ENCODE data around the gene UBE4A. TPM values are rescaled to one million over a fixed set of nuclear protein-coding genes. Genes with fewer than 3 reads are reported as not detected.
A peak's percentile ranks its signal among the peaks of the same experiment; 100 is the strongest.

The UBE4A gene
- total RNA-seq, 1 donor from 2014 or later = 44.1 TPM

GRCh38 chr11:118436639-118437207 is 77.3 kb downstream of the UBE4A start:
- H3K27ac Mint-ChIP-seq = peak overlapping the region; percentile 89
- no peaks in the 10 kb centered on the region for H3K9me3 Mint-ChIP-seq
- peaks cover 6% of the 10 kb centered on the region for H3K27me3 Mint-ChIP-seq (ENCODE audit: low read depth)
- peaks cover 45% of the 10 kb centered on the region for H3K4me1 Mint-ChIP-seq (ENCODE audit: low read depth)
- intact Hi-C loops (cut with micrococcal nuclease) = loop anchor here (2.0 to 5.0 kb wide), 4 partner anchors 22 to 450 kb away; partner anchors contain the start of genes ARCN1, CD3D, CD3G and IL10RA
- peaks cover 20% of the 10 kb centered on the region for H3K36me3 Mint-ChIP-seq (ENCODE audit: low read depth)
- DNase-seq (ENCODE audit: low spot score) = no peak
- H3K4me3 Mint-ChIP-seq (ENCODE audit: low read depth) = peak overlapping the region; percentile 93

GRCh38 chr11:118437208-118438125 is 78.1 kb downstream of the UBE4A start:
- Mint-ChIP-seq H3K36me3 (ENCODE audit: low read depth) (peaks cover 26% of the 10 kb centered on the region), H3K27ac (peak overlapping the region; percentile 89), H3K4me1 (ENCODE audit: low read depth) (peaks cover 53% of the 10 kb centered on the region), H3K4me3 (ENCODE audit: low read depth) (peak overlapping the region; percentile 93), H3K9me3 (no peaks in the 10 kb centered on the region), H3K27me3 (ENCODE audit: low read depth) (no peaks in the 10 kb centered on the region)
- intact Hi-C loops (cut with micrococcal nuclease) = loop anchor here (1.0 to 5.0 kb wide), 5 partner anchors 11 to 451 kb away; partner anchors contain the start of genes ARCN1, CD3D, CD3G and IL10RA
- DNase-seq (ENCODE audit: low spot score) = peak; percentile 33

GRCh38 chr11:118438314-118438931 is 79.0 kb downstream of the UBE4A start:
- H3K9me3 Mint-ChIP-seq = no peaks in the 10 kb centered on the region

GRCh38 chr11:118439646-118440045 is 80.2 kb downstream of the UBE4A start:
- DNase-seq (ENCODE audit: low spot score) = no peak
- Mint-ChIP-seq H3K4me1 (ENCODE audit: low read depth) (peaks cover 69% of the 10 kb centered on the region), H3K27me3 (ENCODE audit: low read depth) (no peaks in the 10 kb centered on the region), H3K36me3 (ENCODE audit: low read depth) (peaks cover 34% of the 10 kb centered on the region), H3K4me3 (ENCODE audit: low read depth) (peak overlapping the region; percentile 22), H3K9me3 (no peaks in the 10 kb centered on the region), H3K27ac (peak overlapping the region; percentile 9)
- intact Hi-C loops (cut with micrococcal nuclease) = loop anchor here (5.0 kb wide), 3 partner anchors 97 to 197 kb away; partner anchors contain the start of genes ARCN1, CD3D and CD3G

More at GRCh38 chr11:118438314-118438931, 79.0 kb downstream of the UBE4A start:
- intact Hi-C loops (cut with micrococcal nuclease) = loop anchor here (1.0 to 5.0 kb wide), 3 partner anchors 10 to 134 kb away; partner anchors contain the start of genes ARCN1, CD3D and CD3G
- Mint-ChIP-seq H3K27ac (peak overlapping the region; percentile 89), H3K36me3 (ENCODE audit: low read depth) (peaks cover 26% of the 10 kb centered on the region), H3K4me1 (ENCODE audit: low read depth) (peaks cover 62% of the 10 kb centered on the region), H3K4me3 (ENCODE audit: low read depth) (peak overlapping the region; percentile 93), H3K27me3 (ENCODE audit: low read depth) (no peaks in the 10 kb centered on the region)
- peak; percentile 52 for DNase-seq (ENCODE audit: low spot score)

GRCh38 chr11:118441770-118442275 is 82.4 kb downstream of the UBE4A start:
- intact Hi-C loops (cut with micrococcal nuclease) = loop anchor here (2.0 to 5.0 kb wide), 2 partner anchors 41 to 200 kb away; partner anchors contain the start of gene ATP5MG
- Mint-ChIP-seq H3K27ac (peak overlapping the region; percentile 21), H3K4me3 (ENCODE audit: low read depth) (peak overlapping the region; percentile 10), H3K27me3 (ENCODE audit: low read depth) (no peaks in the 10 kb centered on the region), H3K4me1 (ENCODE audit: low read depth) (peaks cover 73% of the 10 kb centered on the region), H3K9me3 (no peaks in the 10 kb centered on the region), H3K36me3 (ENCODE audit: low read depth) (peaks cover 52% of the 10 kb centered on the region)
- DNase-seq (ENCODE audit: low spot score) = no peak

GRCh38 chr11:118442301-118442700 is 82.9 kb downstream of the UBE4A start:
- peaks cover 78% of the 10 kb centered on the region for H3K4me1 Mint-ChIP-seq (ENCODE audit: low read depth)
- no peaks in the 10 kb centered on the region for H3K9me3 Mint-ChIP-seq
- intact Hi-C loops (cut with micrococcal nuclease) = loop anchor here (2.0 to 5.0 kb wide), 2 partner anchors 42 to 200 kb away; partner anchors contain the start of gene ATP5MG
- peak overlapping the region; percentile 14 for H3K27ac Mint-ChIP-seq
- H3K36me3 Mint-ChIP-seq (ENCODE audit: low read depth) = peaks cover 57% of the 10 kb centered on the region
- peak overlapping the region; percentile 10 for H3K4me3 Mint-ChIP-seq (ENCODE audit: low read depth)
- no peak for DNase-seq (ENCODE audit: low spot score)
- no peaks in the 10 kb centered on the region for H3K27me3 Mint-ChIP-seq (ENCODE audit: low read depth)

- no peak for DNase-seq (ENCODE audit: low spot score)
- Mint-ChIP-seq H3K27ac (peak overlapping the region; percentile 73), H3K27me3 (ENCODE audit: low read depth) (no peaks in the 10 kb centered on the region), H3K4me1 (ENCODE audit: low read depth) (peaks cover 82% of the 10 kb centered on the region), H3K9me3 (no peaks in the 10 kb centered on the region), H3K4me3 (ENCODE audit: low read depth) (peak overlapping the region; percentile 31), H3K36me3 (ENCODE audit: low read depth) (peaks cover 64% of the 10 kb centered on the region)
- intact Hi-C loops (cut with micrococcal nuclease) = loop anchor here (2.0 to 5.0 kb wide), 2 partner anchors 42 to 201 kb away; partner anchors contain the start of gene ATP5MG
Observed at GRCh38 chr11:118442908-118443589, 83.6 kb downstream of the UBE4A start.

GRCh38 chr11:118443590-118444218 is 84.3 kb downstream of the UBE4A start:
- Mint-ChIP-seq H3K9me3 (no peaks in the 10 kb centered on the region), H3K4me1 (ENCODE audit: low read depth) (peaks cover 84% of the 10 kb centered on the region), H3K27ac (peak overlapping the region; percentile 40), H3K27me3 (ENCODE audit: low read depth) (no peaks in the 10 kb centered on the region), H3K4me3 (ENCODE audit: low read depth) (no peak overlapping the region), H3K36me3 (ENCODE audit: low read depth) (peaks cover 64% of the 10 kb centered on the region)
- no peak for DNase-seq (ENCODE audit: low spot score)
- intact Hi-C loops (cut with micrococcal nuclease) = loop anchor here (2.0 to 5.0 kb wide), 2 partner anchors 43 to 201 kb away; partner anchors contain the start of gene ATP5MG

- no peak overlapping the region for H3K27ac Mint-ChIP-seq
- peaks cover 61% of the 10 kb centered on the region for H3K4me1 Mint-ChIP-seq (ENCODE audit: low read depth)
- H3K27me3 Mint-ChIP-seq (ENCODE audit: low read depth) = no peaks in the 10 kb centered on the region
- peak overlapping the region; percentile 27 for H3K4me3 Mint-ChIP-seq (ENCODE audit: low read depth)
- intact Hi-C loops (cut with micrococcal nuclease) = no loop called here
- no peak for DNase-seq (ENCODE audit: low spot score)
- no peaks in the 10 kb centered on the region for H3K9me3 Mint-ChIP-seq
- peaks cover 53% of the 10 kb centered on the region for H3K36me3 Mint-ChIP-seq (ENCODE audit: low read depth)
Observed at GRCh38 chr11:118447423-118447822, 88.0 kb downstream of the UBE4A start.

- H3K4me1 Mint-ChIP-seq (ENCODE audit: low read depth) = peaks cover 56% of the 10 kb centered on the region
- no peaks in the 10 kb centered on the region for H3K9me3 Mint-ChIP-seq
- no peak for DNase-seq (ENCODE audit: low spot score)
- peak overlapping the region; percentile 9 for H3K27ac Mint-ChIP-seq
- intact Hi-C loops (cut with micrococcal nuclease) = loop anchor here (1.0 to 2.0 kb wide), 2 partner anchors 10 to 33 kb away; no protein-coding TSS in a partner anchor
- H3K4me3 Mint-ChIP-seq (ENCODE audit: low read depth) = no peak overlapping the region
- no peaks in the 10 kb centered on the region for H3K27me3 Mint-ChIP-seq (ENCODE audit: low read depth)
- peaks cover 59% of the 10 kb centered on the region for H3K36me3 Mint-ChIP-seq (ENCODE audit: low read depth)
Observed at GRCh38 chr11:118448294-118448693, 88.9 kb downstream of the UBE4A start.

All from activated T-helper 2 cell treated with anti-CD3 and anti-CD28 coated beads, Interferon-gamma antibody, Interleukin-2, Interleukin-4, amounts not matched to agents 10 μg/mL and 5 μg/mL and 100 μg/mL, durations not matched to agents 14 hours and 24 hours and 36 hours (primary cell).